HepG2 (cell line): Measurements from ENCODE around the gene PRDM8. TPM values are rescaled to one million over a fixed set of nuclear protein-coding genes. Genes with fewer than 3 reads are reported as not detected.

Experiments used
- AHDC1 ChIP-seq: sonication (generic); formaldehyde crosslinking; IDR thresholded peaks from 2 replicates; pipeline ENCODE4 v1.5.1; 2020; ENCODE audit warnings: mild to moderate bottlenecking, missing genetic modification reagents, borderline replicate concordance
- CENPX ChIP-seq: sonication (generic); formaldehyde crosslinking; IDR thresholded peaks from 2 replicates; pipeline ENCODE4 v1.9.0; 2021; ENCODE audit warnings: mild to moderate bottlenecking, missing genetic modification reagents, moderate library complexity
- HNF4A ChIP-seq: sonication (generic); formaldehyde crosslinking; IDR thresholded peaks from 2 replicates; pipeline ENCODE4 v1.4.0; 2020; ENCODE audit warnings: missing genetic modification reagents
- ISL2 ChIP-seq: sonication (generic); formaldehyde crosslinking; IDR thresholded peaks from 2 replicates; pipeline ENCODE4 v1.5.0; 2020; ENCODE audit warnings: missing genetic modification reagents
- JUN ChIP-seq: sonication (generic); formaldehyde crosslinking; IDR thresholded peaks from 2 replicates; pipeline ENCODE4 v1.4.0; 2020; ENCODE audit warnings: mild to moderate bottlenecking, missing genetic modification reagents
- MAZ ChIP-seq, 2 experiments: sonication (generic) in 1 of 2; formaldehyde crosslinking in 1 of 2; IDR thresholded peaks; 2 replicates each; pipeline versions ENCODE4 v1.5.0 to v1.6.1; 2012 to 2020; ENCODE audit warnings: low read depth in 2 of 2, mild to moderate bottlenecking in 2 of 2, borderline replicate concordance in 1 of 2, improper control_type of control experiment in 1 of 2, low read length in 1 of 2, missing genetic modification reagents in 1 of 2, moderate library complexity in 1 of 2
- MED13 ChIP-seq: sonication (generic); formaldehyde crosslinking; IDR thresholded peaks from 2 replicates; pipeline ENCODE4 v1.5.0; 2020; ENCODE audit warnings: missing genetic modification reagents
- RARA ChIP-seq: IDR thresholded peaks from 2 replicates; pipeline ENCODE4 v1.6.1; 2016; ENCODE audit warnings: missing genetic modification reagents, missing compliant biosample characterization
- RXRB ChIP-seq: IDR thresholded peaks from 2 replicates; pipeline ENCODE4 v1.6.1; 2016; ENCODE audit warnings: borderline replicate concordance, missing genetic modification reagents, missing compliant biosample characterization
- USF2 ChIP-seq, 2 experiments: sonication (generic) in 1 of 2; formaldehyde crosslinking in 1 of 2; IDR thresholded peaks; 2 replicates each; pipeline versions ENCODE4 v1.5.1 to v1.6.1; 2011 to 2020; ENCODE audit warnings: borderline replicate concordance in 1 of 2, low read depth in 1 of 2, low read length in 1 of 2, mild to moderate bottlenecking in 1 of 2, missing genetic modification reagents in 1 of 2, moderate library complexity in 1 of 2
- ZNF234 ChIP-seq: sonication (generic); formaldehyde crosslinking; conservative IDR thresholded peaks from 2 replicates; pipeline ENCODE4 v1.5.1; 2020; ENCODE audit warnings: mild to moderate bottlenecking, missing genetic modification reagents
- ZNF276 ChIP-seq: sonication (generic); formaldehyde crosslinking; IDR thresholded peaks from 2 replicates; pipeline ENCODE4 v1.4.0; 2020; ENCODE audit warnings: mild to moderate bottlenecking, low read depth, missing genetic modification reagents
- ZNF34 ChIP-seq: sonication (generic); formaldehyde crosslinking; IDR thresholded peaks from 2 replicates; pipeline ENCODE4 v1.4.0; 2020; ENCODE audit warnings: mild to moderate bottlenecking, missing genetic modification reagents, borderline replicate concordance
- ZNF883 ChIP-seq: sonication (generic); formaldehyde crosslinking; IDR thresholded peaks from 2 replicates; pipeline ENCODE4 v1.5.1; 2020; ENCODE audit warnings: mild to moderate bottlenecking, missing genetic modification reagents; ENCODE audit errors: not compliant biosample characterization
- polyA plus RNA-seq, 8 experiments: library from polyadenylated mRNA; depleted of rRNA in 3 of 8; stranded (reverse) in 7 of 8; unstranded in 1 of 8; fragments of >200 nt; fragmentation: Illumina TruSeq in 4 of 8; extraction: Trizol in 4 of 8; gene quantifications; 2 replicates each; pipeline versions ENCODE4 v1.2.1 to v1.2.3, GENCODE V29; 2011 to 2016; ENCODE audit warnings: low read depth in 4 of 8, missing spikeins in 1 of 8, mixed read lengths in 1 of 8; ENCODE audit not compliant: insufficient read depth in 1 of 8
- total RNA-seq, 5 experiments: library from RNA; depleted of rRNA; stranded (reverse); fragments of >200 nt; fragmentation: Illumina TruSeq; extraction: Trizol; gene quantifications; 2 replicates each; pipeline ENCODE4 v1.2.3, GENCODE V29; 2016; ENCODE audit warnings: low read depth in 1 of 5

Gene PRDM8
- total and polyA plus RNA-seq, 2 of the 13 experiments (the other 11 are each of a cell fraction or from before 2014, with no cell fraction given) = 0.09 TPM; not detected in 1

GRCh38 chr4:80196259-80196921, 913 bp upstream of the PRDM8 start (continued):
- TF ChIP-seq RARA (CRISPR knock-in tag) (no peak), ZNF34 (CRISPR knock-in tag) (no peak), ZNF276 (CRISPR knock-in tag) (no peak), USF2 (IDR thresholded peaks at IDR 0.05; ENCODE audit: low read depth, low read length) (no peak), USF2 (CRISPR knock-in tag; IDR thresholded peaks at IDR 0.05; ENCODE audit: borderline replicate concordance) (no peak), MAZ (IDR thresholded peaks at IDR 0.05; ENCODE audit: borderline replicate concordance, low read depth, low read length) (no peak), MAZ (CRISPR knock-in tag; IDR thresholded peaks at IDR 0.05; ENCODE audit: low read depth) (no peak), MED13 (no peak), RXRB (CRISPR knock-in tag) (no peak), HNF4A (CRISPR knock-in tag) (no peak), ZNF883 (CRISPR knock-in tag) (no peak), CENPX (CRISPR knock-in tag) (no peak), AHDC1 (no peak), ZNF234 (no peak), ISL2 (CRISPR knock-in tag) (no peak), JUN (CRISPR knock-in tag) (no peak)
- TF ChIP-seq, all 625 proteins: peak for 0
